Suprapubic skin (tissue), 4 donors: ENCODE results near the gene DENND4C. TPM values are rescaled to one million over a fixed set of nuclear protein-coding genes. Genes with fewer than 3 reads are reported as not detected.
"Not testable (repeated sequence)": the region's sequence is repeated elsewhere in the genome, so short reads cannot be mapped to it uniquely, and the experiment has no call there.

Experiments used
- DNase-seq, 2 donors: peaks; one replicate each; pipeline ENCODE4 v3.0.0-alpha.2; 2019; ENCODE audit warnings: low spot score in 2 of 2
- H3K27ac ChIP-seq: fragments of 200-600 bp; sonication (generic); one replicate; pipeline ENCODE4 v1.5.1; 2019
- H3K27me3 ChIP-seq: fragments of 200-600 bp; sonication (generic); one replicate; pipeline ENCODE4 v1.5.1; 2019
- H3K36me3 ChIP-seq: fragments of 200-600 bp; sonication (generic); one replicate; pipeline ENCODE4 v1.5.1; 2019
- H3K4me1 ChIP-seq: fragments of 200-600 bp; sonication (generic); one replicate; pipeline ENCODE4 v1.5.1; 2019
- H3K4me3 ChIP-seq: fragments of 200-600 bp; sonication (generic); one replicate; pipeline ENCODE4 v1.5.1; 2019; ENCODE audit warnings: mild to moderate bottlenecking
- H3K9me3 ChIP-seq: fragments of 200-600 bp; sonication (generic); one replicate; pipeline ENCODE4 v1.5.1; 2019
- CTCF ChIP-seq, 2 donors: fragments of 200-600 bp in 1 of 2; fragments of 450-650 bp in 1 of 2; sonication (generic) in 1 of 2; IDR thresholded peaks; one replicate each; pipeline ENCODE4 v1.5.1; 2016 to 2019; ENCODE audit warnings: antibody characterized with exemption in 2 of 2, mild to moderate bottlenecking in 1 of 2, moderate library complexity in 1 of 2
- EP300 ChIP-seq: sonication (generic); formaldehyde crosslinking; IDR thresholded peaks from one replicate; pipeline ENCODE4 v1.6.1; 2017; ENCODE audit warnings: antibody characterized with exemption
- POLR2A ChIP-seq, 2 donors: fragments of 450-650 bp; IDR thresholded peaks; one replicate each; pipeline ENCODE4 v1.6.1; 2017; ENCODE audit warnings: antibody characterized with exemption in 2 of 2, mild to moderate bottlenecking in 2 of 2, moderate library complexity in 2 of 2
- POLR2AphosphoS5 ChIP-seq, 3 donors: sonication (generic); formaldehyde crosslinking; IDR thresholded peaks; one replicate each; pipeline ENCODE4 v1.6.1; 2017; ENCODE audit warnings: antibody characterized with exemption in 3 of 3
- whole genome bisulfite sequencing: methylation state at CpG from one replicate; pipeline ENCODE4 v1.1.5; 2018; 5-methylcytosine and 5-hydroxymethylcytosine counted together
- total RNA-seq, 4 donors: library from RNA; depleted of rRNA; stranded (reverse); fragments of >200 nt; gene quantifications; one replicate each; pipeline ENCODE4 v1.1.0, GENCODE V29; 2016

Gene DENND4C
- total RNA-seq, 4 donors from 2014 or later: 69.0 to 211 (median 94.8) TPM

GRCh38 chr9:19252885-19253219 lies 22.4 kb downstream of the DENND4C start:
- H3K36me3 ChIP-seq: no peaks in the 10 kb centered on the region
- H3K4me3 ChIP-seq: no peak overlapping the region
- 60% methylated on average over 4 of the region's 4 CpGs for WGBS
- DNase-seq: no peak
- H3K27me3 ChIP-seq: no peaks in the 10 kb centered on the region
- peaks cover 22% of the 10 kb centered on the region for H3K4me1 ChIP-seq
- no peak overlapping the region for H3K27ac ChIP-seq
- H3K9me3 ChIP-seq: no peaks in the 10 kb centered on the region
- no peak for TF ChIP-seq POLR2A (IDR thresholded peaks at IDR 0.05)
- no peak for TF ChIP-seq EP300
- TF ChIP-seq POLR2AphosphoS5 (IDR thresholded peaks at IDR 0.05): no peak
- TF ChIP-seq CTCF (IDR thresholded peaks at IDR 0.05): no peak

GRCh38 chr9:19255112-19255511 lies 24.6 kb downstream of the DENND4C start:
- H3K36me3 ChIP-seq: no peaks in the 10 kb centered on the region
- peaks cover 24% of the 10 kb centered on the region for H3K4me1 ChIP-seq
- no peak overlapping the region for H3K4me3 ChIP-seq
- H3K27me3 ChIP-seq: no peaks in the 10 kb centered on the region
- 98% methylated on average over 2 of the region's 2 CpGs for WGBS
- TF ChIP-seq EP300 (no peak), CTCF (IDR thresholded peaks at IDR 0.05) (no peak), POLR2A (IDR thresholded peaks at IDR 0.05) (no peak), POLR2AphosphoS5 (IDR thresholded peaks at IDR 0.05) (no peak)
- H3K9me3 ChIP-seq: no peaks in the 10 kb centered on the region
- H3K27ac ChIP-seq: no peak overlapping the region
- DNase-seq: no peak

- Histone ChIP-seq H3K27me3 (no peaks in the 10 kb centered on the region), H3K4me3 (no peak overlapping the region), H3K4me1 (peaks cover 24% of the 10 kb centered on the region), H3K9me3 (no peaks in the 10 kb centered on the region), H3K27ac (no peak overlapping the region), H3K36me3 (no peaks in the 10 kb centered on the region)
- TF ChIP-seq CTCF (IDR thresholded peaks at IDR 0.05) (no peak), POLR2A (IDR thresholded peaks at IDR 0.05) (no peak), EP300 (no peak), POLR2AphosphoS5 (IDR thresholded peaks at IDR 0.05) (no peak)
- DNase-seq: no peak
Observed at GRCh38 chr9:19255821-19256220, 25.3 kb downstream of the DENND4C start.

- not testable (repeated sequence) for H3K4me1 ChIP-seq, H3K27ac ChIP-seq, H3K36me3 ChIP-seq, H3K9me3 ChIP-seq, H3K4me3 ChIP-seq, H3K27me3 ChIP-seq, DNase-seq
- 84% methylated on average over 8 of the region's 8 CpGs for WGBS
Observed at GRCh38 chr9:19259665-19260255, 29.3 kb downstream of the DENND4C start.

GRCh38 chr9:19265602-19266001 lies 35.1 kb downstream of the DENND4C start:
- not testable (repeated sequence) for H3K27me3 ChIP-seq, H3K9me3 ChIP-seq, H3K36me3 ChIP-seq, DNase-seq, H3K4me1 ChIP-seq, H3K27ac ChIP-seq, H3K4me3 ChIP-seq
- 96% methylated on average over 4 of the region's 4 CpGs for WGBS

- H3K4me1 ChIP-seq, H3K27ac ChIP-seq, H3K4me3 ChIP-seq, H3K9me3 ChIP-seq, H3K27me3 ChIP-seq, DNase-seq, H3K36me3 ChIP-seq: not testable (repeated sequence)
- WGBS: 76% methylated on average over 3 of the region's 3 CpGs
Observed at GRCh38 chr9:19266778-19267384, 36.4 kb downstream of the DENND4C start.

GRCh38 chr9:19269582-19269981 lies 39.1 kb downstream of the DENND4C start:
- WGBS: 67% methylated on average over 1 of the region's 1 CpG
- Histone ChIP-seq H3K36me3 (no peaks in the 10 kb centered on the region), H3K27ac (no peak overlapping the region), H3K4me3 (no peak overlapping the region), H3K9me3 (peaks cover 3% of the 10 kb centered on the region), H3K27me3 (no peaks in the 10 kb centered on the region), H3K4me1 (no peaks in the 10 kb centered on the region)
- DNase-seq: no peak
- TF ChIP-seq EP300 (no peak), CTCF (IDR thresholded peaks at IDR 0.05) (no peak), POLR2AphosphoS5 (IDR thresholded peaks at IDR 0.05) (no peak), POLR2A (IDR thresholded peaks at IDR 0.05) (no peak)
